Measurements from ENCODE around the gene MRPL42.
"Not testable (repeated sequence)": the region's sequence is repeated elsewhere in the genome, so short reads cannot be mapped to it uniquely, and the experiment has no call there.

Gene MRPL42

DNA sequence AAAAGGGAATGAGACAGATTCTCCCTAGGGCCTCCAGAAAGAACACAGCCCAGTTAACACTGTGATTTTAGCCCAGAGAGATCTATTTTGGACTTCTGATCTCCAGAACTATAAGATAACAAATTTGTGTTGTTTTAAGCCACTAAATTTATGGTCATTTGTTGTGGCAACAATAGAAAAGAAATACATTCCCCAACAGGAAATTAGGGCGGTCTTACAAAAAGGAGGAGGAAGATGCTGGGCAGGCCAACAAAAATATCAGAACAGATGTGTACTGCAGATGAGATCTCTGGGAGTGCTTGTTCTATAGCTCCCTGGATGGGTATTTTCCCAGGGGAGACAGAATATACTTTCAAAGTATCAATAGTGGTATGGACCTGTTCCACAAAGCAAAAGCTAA, 73.2 kb downstream of the MRPL42 start:
- TF ChIP-seq, protein P1, sequence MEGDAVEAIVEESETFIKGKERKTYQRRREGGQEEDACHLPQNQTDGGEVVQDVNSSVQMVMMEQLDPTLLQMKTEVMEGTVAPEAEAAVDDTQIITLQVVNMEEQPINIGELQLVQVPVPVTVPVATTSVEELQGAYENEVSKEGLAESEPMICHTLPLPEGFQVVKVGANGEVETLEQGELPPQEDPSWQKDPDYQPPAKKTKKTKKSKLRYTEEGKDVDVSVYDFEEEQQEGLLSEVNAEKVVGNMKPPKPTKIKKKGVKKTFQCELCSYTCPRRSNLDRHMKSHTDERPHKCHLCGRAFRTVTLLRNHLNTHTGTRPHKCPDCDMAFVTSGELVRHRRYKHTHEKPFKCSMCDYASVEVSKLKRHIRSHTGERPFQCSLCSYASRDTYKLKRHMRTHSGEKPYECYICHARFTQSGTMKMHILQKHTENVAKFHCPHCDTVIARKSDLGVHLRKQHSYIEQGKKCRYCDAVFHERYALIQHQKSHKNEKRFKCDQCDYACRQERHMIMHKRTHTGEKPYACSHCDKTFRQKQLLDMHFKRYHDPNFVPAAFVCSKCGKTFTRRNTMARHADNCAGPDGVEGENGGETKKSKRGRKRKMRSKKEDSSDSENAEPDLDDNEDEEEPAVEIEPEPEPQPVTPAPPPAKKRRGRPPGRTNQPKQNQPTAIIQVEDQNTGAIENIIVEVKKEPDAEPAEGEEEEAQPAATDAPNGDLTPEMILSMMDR (IDR thresholded peaks at IDR 0.05; ENCODE audit: control extremely low read depth, extremely low read depth, low read depth, missing control alignments), result no peak
- ChIA-PET CTCF (interaction anchor here (1.4 to 1.6 kb wide), 2 partner anchors 12 to 38 kb away, joined by 3 to 4 read pairs; no protein-coding TSS in a partner anchor), POLR2A (no interaction called here)

DNA sequence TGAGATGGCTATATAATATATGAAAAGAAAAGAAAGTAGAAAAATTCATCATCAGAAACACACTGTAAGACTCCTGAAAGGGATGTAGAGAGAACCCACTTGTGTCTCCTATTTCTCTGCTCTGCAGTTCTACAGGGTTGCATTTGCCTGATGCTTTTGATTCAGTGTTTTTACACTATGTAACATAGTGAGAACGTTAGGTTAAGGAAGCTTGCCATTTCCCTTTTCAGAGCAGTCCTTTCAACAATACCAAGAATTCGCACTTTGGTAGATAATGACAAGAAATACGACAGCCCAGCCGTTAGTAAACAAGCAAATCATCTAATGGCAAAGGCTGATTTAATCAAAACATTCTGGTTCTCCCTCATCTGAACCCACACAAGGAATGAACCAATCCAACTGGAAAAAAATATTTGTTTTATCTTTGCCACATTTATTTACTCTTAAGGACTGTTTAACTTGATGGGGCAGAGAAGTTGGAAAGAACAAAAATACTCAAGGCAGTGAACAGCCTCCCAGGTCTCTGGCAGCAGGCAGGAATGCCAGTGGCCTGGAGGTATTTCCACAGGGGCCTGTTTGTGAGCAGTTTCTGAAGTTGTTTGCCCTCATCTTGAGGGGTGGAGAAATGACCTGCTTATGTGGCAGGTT, 74.4 kb downstream of the MRPL42 start:
- TF ChIP-seq, protein P1 (IDR thresholded peaks at IDR 0.05; ENCODE audit: control extremely low read depth, extremely low read depth, low read depth, missing control alignments), result no peak
- DNase-seq (ENCODE audit: extremely low spot score), result no peak
- POLR2A ChIA-PET, result no interaction called here
- CTCF ChIA-PET, result no interaction called here

More for the DNA sequence above, 73.2 kb downstream of the MRPL42 start:
- no peak for DNase-seq (ENCODE audit: extremely low spot score)

DNA sequence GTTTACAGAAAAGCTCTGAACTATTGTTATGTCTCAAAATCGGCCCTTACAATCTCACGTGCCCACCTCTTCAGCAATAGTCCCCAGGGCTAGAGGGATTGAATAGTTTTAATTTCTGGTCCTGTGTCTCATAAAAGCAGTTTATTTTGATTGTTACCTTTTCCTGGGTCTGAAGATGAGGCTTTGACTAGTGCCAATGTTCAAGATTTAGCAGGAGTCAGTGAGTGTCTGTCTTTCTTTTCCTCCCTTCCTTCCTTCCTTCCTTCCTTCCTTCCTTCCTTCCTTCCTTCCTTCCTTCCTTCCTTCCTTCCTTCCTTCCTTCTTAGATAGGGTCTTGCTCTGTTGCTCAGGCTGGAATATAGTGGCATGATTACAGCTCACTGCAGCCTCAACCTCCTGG, 80.5 kb downstream of the MRPL42 start:
- ChIA-PET POLR2A (no interaction called here), CTCF (interaction anchor here (1.2 to 1.9 kb wide), 4 partner anchors 8 to 23 kb away, joined by 3 to 4 read pairs (median 3); no protein-coding TSS in a partner anchor)
- DNase-seq (ENCODE audit: extremely low spot score), result no peak
- TF ChIP-seq, protein P1 (IDR thresholded peaks at IDR 0.05; ENCODE audit: control extremely low read depth, extremely low read depth, low read depth, missing control alignments), result no peak

DNA sequence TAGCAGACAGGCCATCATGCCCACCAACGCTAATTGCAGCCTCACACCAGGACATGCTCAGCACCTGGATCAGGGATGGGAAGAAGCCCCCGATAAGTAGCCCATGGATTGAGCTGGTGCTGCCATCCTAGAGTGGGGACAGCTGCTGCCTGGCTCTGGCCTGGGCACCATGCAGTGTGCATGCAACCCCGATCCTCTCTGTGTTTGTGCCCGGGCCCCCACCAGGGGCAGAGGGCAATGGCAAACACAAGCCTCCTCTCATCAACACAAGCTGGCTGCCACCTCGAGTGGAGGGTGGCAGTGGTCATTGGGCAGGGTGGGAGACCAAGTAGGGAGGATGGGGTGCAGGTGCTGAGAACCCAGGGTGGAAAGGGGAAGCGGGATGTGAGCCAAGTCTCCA, 81.9 kb downstream of the MRPL42 start:
- CTCF ChIA-PET, result interaction anchor here (1.2 kb wide), 1 partner anchor 24 kb away, joined by 3 read pairs; no protein-coding TSS in a partner anchor
- POLR2A ChIA-PET, result no interaction called here
- TF ChIP-seq, protein P1 (IDR thresholded peaks at IDR 0.05; ENCODE audit: control extremely low read depth, extremely low read depth, low read depth, missing control alignments), result no peak
- no peak for DNase-seq (ENCODE audit: extremely low spot score)

DNA sequence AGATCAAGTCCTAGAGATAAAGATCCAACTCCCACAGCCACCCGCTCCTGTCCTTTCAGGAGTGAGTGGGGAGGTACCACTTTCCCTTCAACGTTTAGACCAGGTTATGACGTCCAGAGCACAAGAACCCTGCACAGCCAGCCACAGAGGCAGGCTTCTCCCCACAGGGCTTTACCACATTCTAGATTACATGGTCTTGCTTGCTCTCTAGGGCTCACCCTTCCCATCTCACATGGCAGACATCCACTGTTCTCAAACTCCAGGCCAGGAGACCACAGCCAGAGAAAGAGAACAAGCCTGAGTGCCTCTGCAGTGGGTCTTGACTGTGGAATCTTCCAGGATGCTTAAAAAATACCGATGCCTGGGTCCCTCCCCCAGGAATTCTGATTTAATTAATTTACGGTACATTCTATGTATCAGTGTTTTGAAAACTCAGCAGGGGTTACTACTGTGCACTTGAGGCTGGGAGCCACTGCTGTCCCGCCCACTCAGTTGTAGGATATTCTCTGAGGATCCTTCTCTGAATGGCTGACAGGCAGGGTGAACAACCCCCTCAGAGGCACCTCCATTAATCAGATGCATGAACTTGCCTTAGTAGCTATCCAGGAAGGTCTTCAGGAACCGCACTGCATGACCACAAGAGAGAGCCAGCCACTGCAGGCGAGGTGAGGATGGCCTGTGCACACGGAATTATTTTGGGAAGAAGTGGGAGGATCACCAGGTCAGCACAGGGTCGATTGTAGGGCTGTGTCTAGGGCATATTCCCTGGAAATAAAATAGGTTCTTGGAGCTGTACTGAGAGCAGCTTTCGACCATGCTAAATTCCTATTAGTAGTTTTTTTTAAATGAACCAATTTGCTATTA, 83.7 kb downstream of the MRPL42 start:
- TF ChIP-seq, protein P1 (IDR thresholded peaks at IDR 0.05; ENCODE audit: control extremely low read depth, extremely low read depth, low read depth, missing control alignments), result no peak
- ChIA-PET CTCF (interaction anchor here (1.0 to 1.9 kb wide), 2 partner anchors 12 to 550 kb away, joined by 4 read pairs; no protein-coding TSS in a partner anchor), POLR2A (no interaction called here)
- no peak for DNase-seq (ENCODE audit: extremely low spot score)

DNA sequence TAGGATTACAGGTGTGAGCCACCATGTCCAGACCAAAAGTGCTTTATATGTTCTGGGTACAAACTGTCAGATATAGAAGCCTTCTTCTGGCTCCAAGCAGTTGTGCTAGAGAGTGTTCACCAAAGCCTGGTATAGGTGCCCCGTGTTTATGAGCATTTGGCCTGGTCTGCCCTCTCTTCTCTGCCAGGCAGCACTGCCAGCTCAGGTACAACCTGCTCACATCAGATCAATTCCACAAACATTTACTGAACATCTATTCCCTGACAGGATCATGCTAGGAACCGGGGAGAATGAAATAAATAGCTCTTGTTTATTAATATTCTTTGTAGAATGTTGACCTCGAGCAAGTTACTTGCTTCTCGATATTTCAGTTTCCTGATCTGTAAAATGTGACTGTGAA, 85.1 kb downstream of the MRPL42 start:
- TF ChIP-seq, protein P1 (IDR thresholded peaks at IDR 0.05; ENCODE audit: control extremely low read depth, extremely low read depth, low read depth, missing control alignments), result no peak
- ChIA-PET CTCF (interaction anchor here (1.1 to 1.9 kb wide), 3 partner anchors 9 to 549 kb away, joined by 3 to 4 read pairs (median 3); no protein-coding TSS in a partner anchor), POLR2A (no interaction called here)
- DNase-seq (ENCODE audit: extremely low spot score), result no peak

DNA sequence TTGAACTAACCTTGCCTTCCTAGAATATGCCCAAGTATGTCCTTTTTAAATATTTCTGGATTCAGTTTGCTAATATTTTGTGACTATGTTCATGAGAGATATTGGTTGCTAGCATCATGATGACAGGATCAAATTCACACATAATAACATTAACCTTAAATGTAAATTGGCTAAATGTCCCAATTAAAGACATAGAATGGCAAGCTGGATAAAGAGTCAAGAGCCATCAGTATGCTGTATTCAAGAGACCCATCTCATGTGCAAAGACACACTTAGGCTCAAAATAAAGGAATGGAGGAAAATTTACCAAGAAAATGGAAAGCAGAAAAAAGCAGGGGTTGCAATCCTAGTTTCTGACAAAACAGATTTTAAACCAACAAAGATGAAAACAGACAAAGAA, 90.6 kb downstream of the MRPL42 start:
- DNase-seq (ENCODE audit: extremely low spot score); POLR2A ChIA-PET: not testable (repeated sequence)
- CTCF ChIA-PET, result interaction anchor here (1.3 to 1.6 kb wide), 2 partner anchors 10 to 545 kb away, joined by 3 to 4 read pairs; no protein-coding TSS in a partner anchor

DNA sequence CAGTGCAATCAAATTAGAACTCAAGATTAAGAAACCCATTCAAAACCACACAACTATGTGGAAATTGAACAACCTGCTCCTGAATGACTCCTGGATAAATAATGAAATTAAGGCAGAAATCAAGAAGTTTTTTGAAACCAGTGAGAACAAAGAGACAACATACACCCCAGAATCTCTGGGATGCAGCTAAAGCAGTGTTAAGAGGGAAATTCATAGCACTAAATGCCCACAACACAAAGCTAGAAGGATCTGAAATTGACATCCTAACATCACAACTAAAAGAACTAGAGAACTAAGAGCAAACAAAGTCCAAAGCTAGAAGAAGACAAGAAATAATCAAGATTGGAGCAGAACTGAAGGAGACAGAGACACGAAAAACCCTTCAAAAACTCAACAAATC, 91.4 kb downstream of the MRPL42 start:
- POLR2A ChIA-PET; DNase-seq (ENCODE audit: extremely low spot score): not testable (repeated sequence)
- CTCF ChIA-PET, result interaction anchor here (1.1 to 1.6 kb wide), 3 partner anchors 9 to 544 kb away, joined by 3 to 4 read pairs (median 3); no protein-coding TSS in a partner anchor

Data from GM10248 (cell line).